ENCODE measurements around the gene ERICH3.

GRCh38 chr1:74596717-74597116 lies 76.9 kb downstream of the ERICH3 start:
- TF ChIP-seq CTCF (optimal IDR thresholded peaks at IDR 0.05 in 1 of 3, IDR thresholded peaks at IDR 0.05 in 1 of 3, conservative IDR thresholded peaks at IDR 0.05 in 1 of 3; ENCODE audit: extremely low read depth in 1 of 3, insufficient read depth in 2 of 3, low read length in 3 of 3) (no peak), EZH2 (IDR thresholded peaks at IDR 0.05; ENCODE audit: low read length) (no peak)

All from keratinocyte (primary cell).